Measurements from ENCODE around the gene CSF1R.

GRCh38 chr5:150101023-150101422, 14.7 kb upstream of the CSF1R start:
- TF ChIP-seq CTCF (IDR thresholded peaks at IDR 0.05; ENCODE audit: extremely low read depth in 1 of 2, insufficient read depth in 1 of 2, low read depth in 1 of 2, low read length in 2 of 2) (no peak), EZH2 (IDR thresholded peaks at IDR 0.05; ENCODE audit: borderline replicate concordance, low read depth, low read length, severe bottlenecking) (no peak), MYC (IDR thresholded peaks at IDR 0.05; ENCODE audit: low read depth, low read length) (no peak), GATA2 (IDR thresholded peaks at IDR 0.05; ENCODE audit: insufficient read depth, insufficient read length, low read depth, low read length) (no peak), POLR2A (IDR thresholded peaks at IDR 0.05; ENCODE audit: low read depth, low read length) (no peak), POLR2AphosphoS5 (IDR thresholded peaks at IDR 0.05; ENCODE audit: insufficient read depth, low read depth, low read length) (no peak)
